Measurements from ENCODE around the gene MDP1. TPM values are rescaled to one million over a fixed set of nuclear protein-coding genes. Genes with fewer than 3 reads are reported as not detected.
"Not testable (repeated sequence)": the region's sequence is repeated elsewhere in the genome, so short reads cannot be mapped to it uniquely, and the experiment has no call there.

MDP1 gene
- polyA plus RNA-seq, 1 donor, result 8.4 TPM

- DNase-seq, result no peak
These were observed 36.6 kb upstream of the MDP1 start for GRCh38 chr14:24252289-24253124.

GRCh38 chr14:24251880-24252288 lies 36.0 kb upstream of the MDP1 start:
- no peak for DNase-seq

- DNase-seq, result no peak
These were observed 34.5 kb upstream of the MDP1 start for GRCh38 chr14:24250354-24250753.

GRCh38 chr14:24249230-24250021 lies 33.6 kb upstream of the MDP1 start:
- no peak for DNase-seq

- DNase-seq, result no peak
These were observed 31.6 kb upstream of the MDP1 start for GRCh38 chr14:24247422-24247821.

- DNase-seq, result no peak
These were observed 30.9 kb upstream of the MDP1 start for GRCh38 chr14:24246765-24247212.

GRCh38 chr14:24245350-24245749 lies 29.5 kb upstream of the MDP1 start:
- not testable (repeated sequence) for DNase-seq

- DNase-seq, result no peak
These were observed 27.5 kb upstream of the MDP1 start for GRCh38 chr14:24243336-24243836.

- DNase-seq, result peak; percentile 91
These were observed 26.1 kb upstream of the MDP1 start for GRCh38 chr14:24241829-24242443.

- DNase-seq, result no peak
These were observed 24.4 kb upstream of the MDP1 start for GRCh38 chr14:24240110-24240918.

GRCh38 chr14:24238527-24239037 lies 22.7 kb upstream of the MDP1 start:
- DNase-seq, result no peak

GRCh38 chr14:24238123-24238522 lies 22.3 kb upstream of the MDP1 start:
- no peak for DNase-seq

- no peak for DNase-seq
These were observed 21.6 kb upstream of the MDP1 start for GRCh38 chr14:24237463-24237955.

- no peak for DNase-seq
These were observed 21.0 kb upstream of the MDP1 start for GRCh38 chr14:24236689-24237462.

- no peak for DNase-seq
These were observed 20.2 kb upstream of the MDP1 start for GRCh38 chr14:24235804-24236688.

- no peak for DNase-seq
These were observed 18.5 kb upstream of the MDP1 start for GRCh38 chr14:24234095-24235005.

- DNase-seq, result no peak
These were observed 17.6 kb upstream of the MDP1 start for GRCh38 chr14:24233538-24233866.

Data from left kidney (tissue), 2 donors.